Endodermal cell (in vitro differentiated cells): ENCODE measurements around the gene RBKS. TPM values are rescaled to one million over a fixed set of nuclear protein-coding genes. Genes with fewer than 3 reads are reported as not detected.

Experiments
- DNase-seq: peaks from one replicate; pipeline ENCODE4 v3.0.0-alpha.2; 2017
- H3K27ac ChIP-seq: 2 replicates; pipeline ENCODE4 v1.5.1; 2013; ENCODE audit warnings: mild to moderate bottlenecking, low read depth, low read length, moderate library complexity
- H3K27me3 ChIP-seq: 2 replicates; pipeline ENCODE4 v1.6.1; 2013; ENCODE audit warnings: mild to moderate bottlenecking, low read length, moderate library complexity; ENCODE audit not compliant: insufficient read depth, control insufficient read depth, poor library complexity, severe bottlenecking
- H3K36me3 ChIP-seq: 2 replicates; pipeline ENCODE4 v1.7.0; 2013; ENCODE audit warnings: mild to moderate bottlenecking, low read length, moderate library complexity; ENCODE audit not compliant: control insufficient read depth, insufficient read depth
- H3K4me1 ChIP-seq: one replicate; pipeline ENCODE4 v1.7.0; 2013; ENCODE audit warnings: low read length; ENCODE audit not compliant: control insufficient read depth, insufficient read depth
- H3K4me3 ChIP-seq: 2 replicates; pipeline ENCODE4 v1.5.1; 2013; ENCODE audit warnings: mild to moderate bottlenecking, low read length, moderate library complexity
- H3K9ac ChIP-seq: 2 replicates; pipeline ENCODE4 v1.6.1; 2013; ENCODE audit warnings: mild to moderate bottlenecking, low read length, moderate library complexity; ENCODE audit not compliant: poor library complexity, severe bottlenecking; ENCODE audit errors: extremely low read depth
- H3K9me3 ChIP-seq: 2 replicates; pipeline ENCODE4 v1.6.1; 2013; ENCODE audit warnings: mild to moderate bottlenecking, low read length, moderate library complexity; ENCODE audit not compliant: control insufficient read depth
- H3K27ac Mint-ChIP-seq: 2 replicates; pipeline ENCODE4 v1.8.0; 2020; ENCODE audit warnings: mixed read lengths
- H3K27me3 Mint-ChIP-seq: 2 replicates; pipeline ENCODE4 v1.8.0; 2021; ENCODE audit warnings: mild to moderate bottlenecking, mixed read lengths; ENCODE audit not compliant: insufficient read depth
- H3K36me3 Mint-ChIP-seq: 2 replicates; pipeline ENCODE4 v1.8.0; 2020; ENCODE audit warnings: low read depth, mixed read lengths
- H3K4me1 Mint-ChIP-seq: 2 replicates; pipeline ENCODE4 v1.8.0; 2020; ENCODE audit warnings: mixed read lengths
- H3K4me3 Mint-ChIP-seq: 2 replicates; pipeline ENCODE4 v1.8.0; 2020; ENCODE audit warnings: mild to moderate bottlenecking, moderate library complexity, mixed read lengths
- H3K9me3 Mint-ChIP-seq: 2 replicates; pipeline ENCODE4 v1.8.0; 2020; ENCODE audit warnings: mild to moderate bottlenecking, mixed read lengths
- CTCF ChIP-seq: fragments of 200-600 bp; sonication (generic); conservative IDR thresholded peaks from 2 replicates; pipeline ENCODE4 v1.5.0; 2021; ENCODE audit warnings: antibody characterized with exemption, mild to moderate bottlenecking
- WGBS, 2 experiments: methylation state at CpG; one replicate each; pipeline versions ENCODE4 v1.1.5 to v1.1.7; 2013; ENCODE audit warnings: missing lambda C conversion rate in 2 of 2, mixed read lengths in 1 of 2; ENCODE audit not compliant: insufficient coverage in 1 of 2, insufficient read length in 1 of 2; 5-methylcytosine and 5-hydroxymethylcytosine counted together
- total RNA-seq, 2 donors: library from RNA; stranded (reverse); fragmentation: NEBNext Ultra II Directional in 1 of 2; extraction: Animal tissue kit (Norgen Biotek cat#: 25700) in 1 of 2; gene quantifications; 2 replicates in 1 of 2; 3 replicates in 1 of 2; pipeline ENCODE4 v1.2.1, GENCODE V29; 2021

Gene RBKS
- total RNA-seq, 2 donors from 2014 or later, result 4.4 to 4.9 TPM

GRCh38 chr2:27799646-27800010 lies 90.6 kb downstream of the RBKS start:
- DNase-seq, result no peak
- H3K4me3 Mint-ChIP-seq, result no peak overlapping the region
- no peaks in the 10 kb centered on the region for H3K4me1 Mint-ChIP-seq
- TF ChIP-seq CTCF, result no peak
- no peaks in the 10 kb centered on the region for H3K36me3 Mint-ChIP-seq
- WGBS, 2 experiments, result 92 to 100% methylated on average over 3 to 4 of the region's 4 CpGs
- no peaks in the 10 kb centered on the region for H3K27me3 ChIP-seq
- no peaks in the 10 kb centered on the region for H3K4me1 ChIP-seq
- H3K4me3 ChIP-seq, result no peak overlapping the region
- H3K9me3 Mint-ChIP-seq, result no peaks in the 10 kb centered on the region
- H3K9me3 ChIP-seq, result no peaks in the 10 kb centered on the region
- peak overlapping the region; percentile 8 for H3K9ac ChIP-seq
- no peaks in the 10 kb centered on the region for H3K36me3 ChIP-seq
- peak overlapping the region; percentile 8 for H3K27ac Mint-ChIP-seq
- peaks cover 2% of the 10 kb centered on the region for H3K27me3 Mint-ChIP-seq
- peak overlapping the region; percentile 88 for H3K27ac ChIP-seq

- 49 to 74% methylated on average over 10 to 11 of the region's 11 CpGs for WGBS, 2 experiments
Observed at GRCh38 chr2:27798948-27799645, 91.1 kb downstream of the RBKS start.

DNA sequence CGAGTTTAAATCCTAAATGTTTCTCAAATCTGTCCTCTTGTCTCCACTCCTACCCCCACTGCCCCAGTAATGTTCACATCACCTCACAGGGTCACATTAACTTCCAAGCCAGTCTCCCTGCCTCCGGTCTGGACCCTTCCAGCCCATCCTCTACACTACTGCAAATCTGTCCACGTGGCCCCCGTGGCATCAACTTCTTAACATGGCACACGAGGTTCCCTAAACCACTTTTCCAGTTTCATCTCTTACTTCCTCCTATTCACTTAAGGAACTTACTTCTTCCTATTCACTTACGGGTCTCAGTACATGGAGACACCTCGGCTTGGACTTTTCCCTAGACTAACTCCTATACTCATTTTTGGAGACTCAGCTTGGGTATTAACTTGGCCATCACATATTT lies 91.7 kb downstream of the RBKS start:
- no peaks in the 10 kb centered on the region for H3K9me3 ChIP-seq
- H3K4me3 ChIP-seq, result no peak overlapping the region
- no peaks in the 10 kb centered on the region for H3K36me3 ChIP-seq
- H3K4me3 Mint-ChIP-seq, result no peak overlapping the region
- TF ChIP-seq CTCF, result no peak
- no peaks in the 10 kb centered on the region for H3K4me1 ChIP-seq
- WGBS, 2 experiments, result 90 to 97% methylated on average over 6 to 7 of the region's 7 CpGs
- H3K27ac Mint-ChIP-seq, result no peak overlapping the region
- no peak for DNase-seq
- no peak overlapping the region for H3K9ac ChIP-seq
- H3K4me1 Mint-ChIP-seq, result no peaks in the 10 kb centered on the region
- H3K36me3 Mint-ChIP-seq, result no peaks in the 10 kb centered on the region
- H3K27me3 Mint-ChIP-seq, result peaks cover 2% of the 10 kb centered on the region
- H3K27me3 ChIP-seq, result no peaks in the 10 kb centered on the region
- no peak overlapping the region for H3K27ac ChIP-seq
- no peaks in the 10 kb centered on the region for H3K9me3 Mint-ChIP-seq

More at GRCh38 chr2:27798948-27799645, 91.1 kb downstream of the RBKS start:
- Histone ChIP-seq H3K9me3 (no peaks in the 10 kb centered on the region), H3K27me3 (no peaks in the 10 kb centered on the region), H3K27ac (peak overlapping the region; percentile 88), H3K9ac (peak overlapping the region; percentile 8), H3K4me3 (no peak overlapping the region), H3K4me1 (no peaks in the 10 kb centered on the region), H3K36me3 (no peaks in the 10 kb centered on the region)
- no peaks in the 10 kb centered on the region for H3K9me3 Mint-ChIP-seq
- no peak overlapping the region for H3K4me3 Mint-ChIP-seq
- DNase-seq, result peak; percentile 80
- H3K4me1 Mint-ChIP-seq, result no peaks in the 10 kb centered on the region
- H3K27me3 Mint-ChIP-seq, result peaks cover 2% of the 10 kb centered on the region
- TF ChIP-seq CTCF, result no peak
- H3K27ac Mint-ChIP-seq, result peak overlapping the region; percentile 54
- H3K36me3 Mint-ChIP-seq, result no peaks in the 10 kb centered on the region
